ENCODE measurements around the gene HECTD4. TPM values are rescaled to one million over a fixed set of nuclear protein-coding genes. Genes with fewer than 3 reads are reported as not detected.
"Not testable (repeated sequence)": the region's sequence is repeated elsewhere in the genome, so short reads cannot be mapped to it uniquely, and the experiment has no call there.

Gene HECTD4, protein sequence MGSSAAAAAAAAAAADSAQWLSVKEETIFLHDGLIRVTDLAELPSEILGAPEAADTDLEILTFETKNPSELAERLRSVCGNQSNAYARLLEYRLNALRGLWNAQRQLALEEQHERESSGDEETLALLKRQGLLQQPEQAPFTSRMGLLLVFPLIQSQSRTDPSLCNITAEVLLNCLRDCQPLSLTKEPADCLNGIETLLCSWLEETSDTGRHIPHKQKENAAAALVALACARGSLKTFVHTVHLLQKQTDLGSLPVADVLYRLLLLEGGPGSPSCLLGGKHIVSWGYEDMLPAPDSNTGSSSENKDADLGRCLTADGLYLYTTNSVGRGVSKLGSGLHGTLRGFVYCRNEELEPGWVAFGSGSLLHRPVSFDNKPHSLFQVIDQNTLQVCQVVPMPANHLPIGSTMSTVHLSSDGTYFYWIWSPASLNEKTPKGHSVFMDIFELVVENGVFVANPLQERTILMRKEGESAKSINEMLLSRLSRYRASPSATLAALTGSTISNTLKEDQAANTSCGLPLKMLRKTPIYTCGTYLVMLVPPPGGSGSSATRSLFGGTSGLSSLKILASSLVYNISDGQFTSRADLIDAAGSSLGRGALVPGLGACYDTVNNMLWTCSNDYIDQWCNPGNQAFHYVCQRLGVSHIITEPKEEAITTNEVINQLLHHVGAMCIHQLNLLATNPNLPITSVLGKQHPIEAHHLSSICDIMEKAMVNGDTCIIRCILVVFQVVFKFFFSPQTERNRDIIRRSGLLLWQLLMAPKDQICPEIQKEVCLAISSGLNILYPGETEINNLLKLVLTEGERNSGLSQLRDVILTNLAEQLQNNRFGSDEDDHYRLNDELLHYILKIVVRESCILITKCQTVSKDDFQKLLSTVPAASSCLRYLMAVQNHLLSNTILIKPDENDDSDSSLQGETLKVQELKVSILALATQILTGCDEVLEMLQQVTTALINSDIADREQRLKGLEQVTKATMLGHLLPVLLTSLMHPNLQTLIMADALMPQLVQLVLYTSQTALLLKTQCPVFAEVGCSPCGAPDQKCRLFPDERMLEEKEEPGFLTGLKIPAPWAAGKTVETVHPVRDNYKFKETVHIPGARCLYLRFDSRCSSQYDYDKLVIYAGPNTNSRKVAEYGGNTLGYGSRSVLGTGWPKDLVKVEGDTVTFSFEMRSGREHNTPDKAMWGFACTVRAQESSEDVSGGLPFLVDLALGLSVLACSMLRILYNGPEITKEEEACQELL (N-terminal part only)
- 4.6 and 5.7 TPM in 2 replicates for total RNA-seq (2014; rRNA removed; shearing (Covaris generic))

- in situ Hi-C loops (cut with HindIII; ENCODE audit: low sequenced_read_pairs): no loop called here
- DNase-seq (ENCODE audit: low spot score): peak; percentile 92
Measured at GRCh38 chr12:112381883-112382796, at the start of gene HECTD4. Gene HECTD4 (minus strand): TSS chr12:112382431. CDS start chr12:112382128, 303 bp downstream.

GRCh38 chr12:112431965-112432364 lies 49.7 kb upstream of the HECTD4 start:
- DNase-seq (ENCODE audit: low spot score): no peak
- in situ Hi-C loops (cut with HindIII; ENCODE audit: low sequenced_read_pairs): no loop called here

- in situ Hi-C loops (cut with HindIII; ENCODE audit: low sequenced_read_pairs): no loop called here
- no peak for DNase-seq (ENCODE audit: low spot score)
Measured at GRCh38 chr12:112430929-112431328, 48.7 kb upstream of the HECTD4 start.

DNA sequence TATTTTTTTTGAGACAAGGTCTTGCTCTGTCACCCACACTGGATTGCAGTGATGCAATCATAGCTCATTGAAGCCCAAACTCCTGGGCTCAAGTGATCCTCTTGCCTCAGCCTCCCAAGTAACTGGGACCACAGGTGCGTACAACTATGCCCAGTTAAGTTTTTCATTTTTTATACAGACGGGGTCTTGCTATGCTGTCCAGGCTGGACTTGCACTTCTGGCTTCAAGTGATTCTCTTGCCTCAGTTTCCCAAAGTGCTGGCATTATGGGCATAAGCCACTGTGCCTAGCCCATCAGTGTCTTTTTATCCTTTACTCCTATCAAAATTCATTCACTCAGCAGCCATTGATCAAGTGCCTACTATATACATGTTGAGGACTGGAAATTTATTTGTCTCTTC lies 45.5 kb upstream of the HECTD4 start:
- DNase-seq (ENCODE audit: low spot score): no peak
- in situ Hi-C loops (cut with HindIII; ENCODE audit: low sequenced_read_pairs): no loop called here

GRCh38 chr12:112425582-112426382 lies 43.6 kb upstream of the HECTD4 start:
- in situ Hi-C loops (cut with HindIII; ENCODE audit: low sequenced_read_pairs): no loop called here
- no peak for DNase-seq (ENCODE audit: low spot score)

DNA sequence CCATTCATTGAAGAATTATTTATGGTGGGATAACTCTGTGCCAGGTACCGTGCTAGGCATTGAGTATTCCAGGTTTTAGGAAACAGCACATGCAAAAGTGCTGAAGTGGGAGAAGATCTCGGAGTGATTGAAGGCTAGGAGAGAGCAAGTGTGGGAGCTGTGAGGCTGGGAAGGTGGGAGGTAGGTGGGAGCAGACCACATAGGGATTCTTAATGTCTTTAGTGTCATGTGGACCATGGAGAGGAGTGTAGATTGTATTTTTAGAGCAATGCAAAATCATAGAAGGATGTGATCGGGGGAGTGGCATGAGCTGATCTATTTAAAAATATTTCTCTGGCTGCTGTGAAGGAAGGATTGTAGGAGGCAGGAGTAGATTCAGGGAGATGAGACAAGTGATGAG lies 41.9 kb upstream of the HECTD4 start:
- no peak for DNase-seq (ENCODE audit: low spot score)
- in situ Hi-C loops (cut with HindIII; ENCODE audit: low sequenced_read_pairs): no loop called here

GRCh38 chr12:112422531-112422930 lies 40.3 kb upstream of the HECTD4 start:
- in situ Hi-C loops (cut with HindIII; ENCODE audit: low sequenced_read_pairs): no loop called here
- peak; percentile 20 for DNase-seq (ENCODE audit: low spot score)

DNA sequence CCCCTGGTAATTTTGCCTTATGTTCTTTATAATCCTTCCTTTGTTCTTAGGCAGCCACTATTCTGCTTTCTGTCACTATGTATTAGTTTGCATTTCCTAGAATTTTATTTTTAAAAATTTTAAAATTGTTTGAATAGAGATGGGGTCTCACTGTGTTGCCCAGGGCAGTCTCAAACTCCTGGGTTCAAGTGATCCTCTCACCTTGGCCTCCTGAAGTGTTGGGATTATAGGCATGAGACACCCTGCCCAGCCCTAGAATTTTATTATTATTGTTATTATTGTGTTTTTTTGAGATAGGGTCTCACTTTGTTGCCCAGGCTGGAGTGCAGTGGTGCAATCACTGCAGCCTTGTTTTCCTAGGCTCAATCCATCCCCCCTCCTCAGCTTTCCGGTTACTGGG lies 39.1 kb upstream of the HECTD4 start:
- in situ Hi-C loops (cut with HindIII; ENCODE audit: low sequenced_read_pairs): no loop called here
- no peak for DNase-seq (ENCODE audit: low spot score)

GRCh38 chr12:112420740-112421139 lies 38.5 kb upstream of the HECTD4 start:
- DNase-seq (ENCODE audit: low spot score): no peak
- in situ Hi-C loops (cut with HindIII; ENCODE audit: low sequenced_read_pairs): no loop called here

DNA sequence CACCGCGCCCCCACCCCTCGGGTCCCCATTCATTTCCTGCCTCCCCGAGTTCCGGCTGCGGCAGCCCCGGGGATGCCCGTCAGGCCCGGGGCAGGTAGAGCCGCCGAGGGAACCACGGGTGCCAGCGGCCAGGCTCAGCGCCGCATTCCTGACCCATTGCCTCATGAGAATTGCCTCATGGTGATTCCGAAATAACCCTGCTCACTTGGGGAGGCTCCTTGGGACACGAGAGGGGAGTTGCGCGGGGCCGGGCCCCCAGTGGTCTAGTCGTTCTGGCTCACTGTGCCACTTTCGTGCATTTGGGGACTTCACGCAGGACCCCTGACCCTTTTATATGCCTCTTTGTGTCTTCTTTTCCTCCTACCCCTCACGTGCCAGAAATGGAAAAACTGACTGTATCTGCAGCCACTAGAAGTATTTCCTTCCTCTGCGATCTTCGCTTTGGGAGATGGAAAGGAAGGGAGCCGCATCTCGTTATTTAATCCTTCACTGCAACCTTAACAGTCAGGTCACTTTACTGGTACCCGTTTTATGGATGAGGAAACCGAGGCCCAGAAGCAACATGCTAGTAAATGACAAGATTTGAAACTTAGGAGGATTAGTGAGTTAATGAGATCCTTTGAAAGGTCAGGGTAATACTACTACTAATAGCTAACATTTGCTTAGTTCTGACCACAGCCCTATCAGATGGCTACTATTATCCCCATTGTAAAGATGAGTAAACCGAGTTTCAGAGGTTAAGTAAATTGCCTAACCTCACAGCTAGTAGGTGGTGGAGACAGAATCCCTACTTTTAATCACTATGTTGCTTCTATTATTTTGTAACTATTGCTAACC lies 37.3 kb upstream of the HECTD4 start:
- no peak for DNase-seq (ENCODE audit: low spot score)
- in situ Hi-C loops (cut with HindIII; ENCODE audit: low sequenced_read_pairs): no loop called here

- DNase-seq (ENCODE audit: low spot score): peak; percentile 80
- in situ Hi-C loops (cut with HindIII; ENCODE audit: low sequenced_read_pairs): no loop called here
Measured at GRCh38 chr12:112418608-112419296, 36.5 kb upstream of the HECTD4 start, which contains the start of gene PTPN11. Gene PTPN11 (plus strand): TSS chr12:112418947. CDS start chr12:112419112, 165 bp downstream.

- DNase-seq (ENCODE audit: low spot score): no peak
- in situ Hi-C loops (cut with HindIII; ENCODE audit: low sequenced_read_pairs): no loop called here
Measured at GRCh38 chr12:112418273-112418607, 36.0 kb upstream of the HECTD4 start.

DNA sequence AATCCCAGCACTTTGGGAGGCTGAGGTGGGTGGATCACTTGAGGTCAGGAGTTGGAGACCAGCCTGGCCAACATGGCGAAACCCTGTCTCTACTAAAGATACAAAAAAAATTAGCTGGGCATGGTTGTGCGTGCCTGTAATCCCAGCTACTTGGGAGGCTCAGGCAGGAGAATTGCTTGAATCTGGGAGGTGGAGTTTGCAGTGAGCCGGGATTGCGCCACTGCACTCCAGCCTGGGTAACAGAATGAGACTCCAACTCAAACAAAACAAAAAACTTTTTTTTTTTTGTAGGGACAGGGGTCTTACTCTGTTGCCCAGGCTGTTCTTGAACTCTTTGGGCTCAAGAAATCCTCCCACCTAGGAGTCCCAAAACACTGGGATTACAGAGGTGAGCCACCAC lies 33.2 kb upstream of the HECTD4 start:
- in situ Hi-C loops (cut with HindIII; ENCODE audit: low sequenced_read_pairs); DNase-seq (ENCODE audit: low spot score): not testable (repeated sequence)

DNA sequence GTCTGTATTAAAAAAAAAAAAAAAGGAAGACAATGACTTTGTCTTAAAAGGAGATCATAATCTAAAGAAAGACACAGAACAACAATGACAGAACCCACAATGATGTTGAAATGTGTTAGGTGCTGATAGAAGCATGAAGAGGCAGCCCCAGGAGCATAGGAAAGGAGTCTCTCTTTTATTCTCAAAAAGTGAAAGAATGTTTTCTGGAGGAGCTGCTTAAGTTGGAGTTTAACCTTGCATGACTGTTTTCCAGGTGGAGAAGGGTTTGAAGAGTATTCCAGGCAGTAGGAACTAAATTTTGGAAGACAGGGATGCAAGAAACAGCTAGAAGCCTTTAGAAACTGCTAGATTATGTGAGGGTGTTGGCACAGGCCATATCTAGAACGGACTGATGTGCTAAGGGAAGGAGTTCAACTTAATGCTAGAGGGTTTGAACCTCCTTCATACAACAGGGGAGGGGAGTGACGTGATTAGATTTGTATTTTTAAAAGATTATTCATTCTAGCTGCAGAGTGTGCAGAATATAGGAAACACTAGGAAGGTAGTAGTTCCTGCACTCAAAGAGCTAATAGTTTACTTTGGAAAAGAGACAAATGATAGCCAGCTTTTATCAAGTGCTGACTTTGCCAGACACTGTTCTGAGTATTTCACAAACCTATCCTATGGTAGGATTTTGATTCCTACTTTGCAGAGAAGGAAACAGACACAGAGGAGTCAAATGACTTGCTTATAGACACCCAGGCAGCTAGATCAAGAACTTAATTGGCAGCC lies 31.8 kb upstream of the HECTD4 start:
- no peak for DNase-seq (ENCODE audit: low spot score)
- in situ Hi-C loops (cut with HindIII; ENCODE audit: low sequenced_read_pairs): no loop called here

DNA sequence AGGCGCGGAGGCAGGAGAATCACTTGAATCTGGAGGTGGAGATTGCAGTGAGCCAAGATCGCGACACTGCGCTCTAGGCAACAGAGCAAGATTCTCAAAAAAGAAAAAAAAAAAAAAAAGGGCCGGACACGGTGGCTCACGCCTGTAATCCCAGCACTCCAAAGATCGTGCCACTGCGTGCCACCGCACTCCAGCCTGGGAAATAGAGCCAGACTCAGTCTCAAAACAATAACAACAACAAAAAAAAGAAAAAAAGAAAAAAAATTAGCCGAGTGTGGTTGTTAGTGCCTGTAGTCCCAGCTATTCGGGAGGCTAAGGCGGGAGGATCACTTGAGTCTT lies 27.6 kb upstream of the HECTD4 start:
- DNase-seq (ENCODE audit: low spot score): no peak
- in situ Hi-C loops (cut with HindIII; ENCODE audit: low sequenced_read_pairs): no loop called here

Data from G401 (cell line).